Activated CD8-positive, alpha-beta memory T cell treated with anti-CD3 and anti-CD28 coated beads, Interleukin-2, amount 50 U/mL, for 1 hour (primary cell): Measurements from ENCODE around the gene SIRPG.

Experiments used
- DNase-seq: peaks from one replicate; pipeline ENCODE4 v3.0.0-alpha.2; 2020; ENCODE audit errors: extremely low read depth

Gene SIRPG

GRCh38 chr20:1595333-1595732 is 62.2 kb downstream of the SIRPG start:
- no peak for DNase-seq

DNA sequence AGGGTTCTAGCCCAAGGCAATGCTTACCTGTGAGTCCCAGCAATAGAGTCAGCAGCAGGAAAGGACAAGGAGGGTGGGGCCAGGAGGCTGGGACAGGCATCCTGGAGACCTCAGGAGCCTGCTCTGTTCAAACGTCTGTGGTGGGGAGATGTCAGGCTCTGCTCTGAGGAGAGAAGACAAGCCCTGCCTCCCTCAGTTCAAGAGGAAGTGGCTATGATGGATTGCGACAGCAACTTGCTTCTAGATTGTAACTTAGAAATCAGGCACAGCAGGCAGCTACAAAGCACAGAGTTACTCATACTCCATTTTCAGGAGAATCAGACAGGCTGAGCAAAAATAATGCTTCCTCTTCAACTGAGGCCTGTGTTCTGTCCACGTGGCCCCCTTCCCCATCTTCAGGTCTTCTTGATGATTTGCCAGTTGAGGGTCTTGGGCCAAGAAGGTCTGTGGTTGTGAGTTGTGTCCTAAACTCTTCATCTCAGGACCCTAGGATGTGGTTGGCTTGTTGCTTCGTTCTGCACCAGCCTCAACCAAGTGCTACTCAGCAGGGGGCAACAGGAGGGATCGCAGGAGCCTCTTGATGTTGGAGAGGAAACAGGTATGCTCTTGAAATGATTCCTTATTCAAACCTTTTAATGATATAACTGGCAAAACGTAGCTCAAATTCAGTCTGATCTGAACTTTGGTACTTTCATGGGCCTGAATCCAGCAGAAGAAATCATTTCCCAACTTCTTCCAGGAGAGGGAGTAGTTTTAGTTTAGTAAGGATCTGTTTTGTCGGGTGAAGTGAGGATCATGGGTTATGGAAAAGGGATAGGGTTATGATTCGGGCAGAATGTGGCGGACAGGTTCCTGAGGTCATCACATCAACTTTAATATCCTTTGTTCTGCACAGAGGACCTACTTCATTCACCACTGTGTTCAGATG is 68.8 kb downstream of the SIRPG start:
- no peak for DNase-seq

DNA sequence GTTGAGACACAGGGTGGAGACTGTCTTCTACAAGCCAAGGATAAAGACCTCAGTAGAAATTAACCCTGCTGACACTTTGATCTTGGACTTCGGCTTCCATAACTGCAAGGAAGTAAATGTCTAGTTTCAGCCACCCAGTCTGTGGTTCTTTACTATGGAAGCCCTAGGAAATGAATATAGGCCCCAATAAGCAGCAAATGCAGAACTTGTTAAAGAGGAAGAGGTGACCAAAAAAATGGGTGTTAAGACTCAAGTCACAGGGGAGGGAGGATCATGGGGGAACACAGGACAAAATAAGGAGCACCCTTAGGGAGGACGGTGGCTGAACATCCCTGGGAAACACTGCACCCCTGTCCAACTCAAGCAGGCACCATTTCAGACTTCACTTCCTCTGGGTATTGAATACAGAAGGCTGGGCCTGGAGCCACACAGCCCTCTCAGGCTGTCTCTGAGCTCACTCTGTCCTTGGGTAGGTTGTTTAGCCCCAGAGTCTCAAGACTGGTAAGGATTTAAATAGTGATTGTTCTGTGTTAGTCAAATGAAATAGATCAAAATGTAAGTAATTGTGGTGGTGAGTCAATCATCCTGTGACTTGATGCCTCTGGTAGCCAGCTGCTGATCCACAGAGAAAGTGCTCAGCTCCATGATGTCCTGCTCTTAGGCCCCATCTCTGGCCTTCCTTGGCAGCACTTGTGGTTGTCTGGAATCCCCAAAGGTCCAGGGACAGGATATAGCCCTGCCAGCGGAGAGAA is 69.6 kb downstream of the SIRPG start:
- DNase-seq = no peak

GRCh38 chr20:1579488-1579887 is 78.1 kb downstream of the SIRPG start:
- DNase-seq = no peak
